SK-N-SH (cell line): ENCODE results near the gene LPGAT1. TPM values are rescaled to one million over a fixed set of nuclear protein-coding genes. Genes with fewer than 3 reads are reported as not detected.

ENCODE experiments used
- CTCF ChIA-PET: fragments of 300-600, 350-600 bp; formaldehyde crosslinking; extraction: SDS; loops from one replicate; lab custom pipeline; 2021; lab: Yijun Ruan, JAX
- POLR2A ChIA-PET: fragments of 350-600 bp; sonication (Branson Sonifier 250); formaldehyde crosslinking; extraction: SDS; loops from one replicate; lab custom pipeline; 2020; ENCODE audit warnings: antibody characterized with exemption, inconsistent platforms; lab: Yijun Ruan, JAX
- DNase-seq: peaks from one replicate; pipeline ENCODE4 v3.0.0; 2012
- H2AFZ ChIP-seq: fragments of 200-600 bp; sonication (generic); 2 replicates; pipeline ENCODE4 v1.8.1; 2016; ENCODE audit warnings: antibody characterized with exemption, mild to moderate bottlenecking, low read depth
- H3F3A ChIP-seq: fragments of 200-600 bp; sonication (generic); replicated peaks from 2 replicates; pipeline ENCODE3; 2016; ENCODE audit warnings: antibody characterized with exemption, mild to moderate bottlenecking; ENCODE audit not compliant: insufficient read depth
- H3K27ac ChIP-seq, 2 experiments: fragments of 200-500 bp in 1 of 2; fragments of 200-600 bp in 1 of 2; sonication (Bioruptor generic) in 1 of 2; sonication (generic), shearing (Covaris generic) in 1 of 2; 2 replicates each; pipeline versions ENCODE4 v1.5.1 to v1.6.1; 2014 to 2016; ENCODE audit warnings: low read depth in 2 of 2, inconsistent platforms in 1 of 2, low read length in 1 of 2, mild to moderate bottlenecking in 1 of 2, mixed read lengths in 1 of 2
- H3K27me3 ChIP-seq: fragments of 200-600 bp; sonication (generic), shearing (Covaris generic); 2 replicates; pipeline ENCODE4 v1.6.1; 2016; ENCODE audit warnings: mixed run types; ENCODE audit not compliant: insufficient read depth
- H3K36me3 ChIP-seq, 2 experiments: fragments of 200-500 bp in 1 of 2; fragments of 200-600 bp in 1 of 2; sonication (Bioruptor generic) in 1 of 2; sonication (generic) in 1 of 2; replicated peaks in 1 of 2; 2 replicates each; pipeline versions ENCODE3 to v1.5.1; 2014 to 2016; ENCODE audit warnings: low read length in 1 of 2, mild to moderate bottlenecking in 1 of 2; ENCODE audit not compliant: insufficient read depth in 2 of 2, control insufficient read depth in 1 of 2
- H3K4me1 ChIP-seq, 2 experiments: fragments of 200-500 bp in 1 of 2; fragments of 200-600 bp in 1 of 2; sonication (Bioruptor generic) in 1 of 2; sonication (generic), shearing (Covaris generic) in 1 of 2; 2 replicates each; pipeline versions ENCODE4 v1.5.1 to v1.6.1; 2014 to 2016; ENCODE audit warnings: low read depth in 1 of 2, low read length in 1 of 2, mixed run types in 1 of 2; ENCODE audit not compliant: insufficient read depth in 2 of 2, control insufficient read depth in 1 of 2
- H3K4me2 ChIP-seq: fragments of 200-600 bp; sonication (generic), shearing (Covaris generic); 2 replicates; pipeline ENCODE4 v1.6.1; 2017; ENCODE audit warnings: mixed run types
- H3K4me3 ChIP-seq, 2 experiments: fragments of 200-500 bp in 1 of 2; fragments of 200-600 bp in 1 of 2; sonication (Bioruptor generic) in 1 of 2; sonication (generic), shearing (Covaris generic) in 1 of 2; 2 replicates each; pipeline versions ENCODE4 v1.5.1 to v1.8.1; 2014 to 2016; ENCODE audit warnings: low read depth in 2 of 2, inconsistent platforms in 1 of 2, low read length in 1 of 2, mild to moderate bottlenecking in 1 of 2, mixed read lengths in 1 of 2, moderate library complexity in 1 of 2
- H3K79me2 ChIP-seq: fragments of 200-600 bp; sonication (generic); 2 replicates; pipeline ENCODE4 v1.8.1; 2017; ENCODE audit warnings: mild to moderate bottlenecking; ENCODE audit not compliant: insufficient read depth
- H3K9ac ChIP-seq: fragments of 200-600 bp; sonication (generic); 2 replicates; pipeline ENCODE4 v1.6.1; 2017; ENCODE audit warnings: mixed run types
- H3K9me2 ChIP-seq: fragments of 200-600 bp; sonication (generic); 2 replicates; pipeline ENCODE4 v1.6.1; 2017; ENCODE audit warnings: mixed run types
- H3K9me3 ChIP-seq: fragments of 200-600 bp; sonication (generic); 2 replicates; pipeline ENCODE4 v1.6.1; 2017; ENCODE audit warnings: mixed run types, mild to moderate bottlenecking, moderate library complexity
- H4K20me1 ChIP-seq: fragments of 200-600 bp; sonication (generic); 2 replicates; pipeline ENCODE4 v1.6.1; 2017; ENCODE audit warnings: mild to moderate bottlenecking, mixed run types; ENCODE audit not compliant: insufficient read depth
- ELF1 ChIP-seq: IDR thresholded peaks from 2 replicates; pipeline ENCODE4 v1.4.0; 2012
- EP300 ChIP-seq, 2 experiments: IDR thresholded peaks; 2 replicates each; pipeline versions ENCODE4 v1.4.0 to v1.6.1; 2012; ENCODE audit warnings: borderline replicate concordance in 1 of 2, low read depth in 1 of 2, low read length in 1 of 2
- GABPA ChIP-seq: IDR thresholded peaks from 2 replicates; pipeline ENCODE4 v1.4.0; 2012; ENCODE audit warnings: low read depth, mild to moderate bottlenecking
- JUND ChIP-seq: IDR thresholded peaks from 2 replicates; pipeline ENCODE4 v1.4.0; 2012
- POLR2AphosphoS5 ChIP-seq: IDR thresholded peaks from 2 replicates; pipeline ENCODE4 v1.6.1; 2012; ENCODE audit warnings: low read depth, low read length
- RCOR1 ChIP-seq: fragments of 150-350 bp; IDR thresholded peaks from 2 replicates; pipeline ENCODE4 v1.6.1; 2017; ENCODE audit warnings: antibody characterized with exemption, low read length
- RFX5 ChIP-seq: IDR thresholded peaks from 2 replicates; pipeline ENCODE4 v1.6.1; 2012; ENCODE audit warnings: mild to moderate bottlenecking, improper control_type of control experiment, low read length
- SIN3A ChIP-seq: IDR thresholded peaks from 2 replicates; pipeline ENCODE4 v1.6.1; 2012; ENCODE audit warnings: low read depth, mild to moderate bottlenecking, low read length, moderate library complexity, borderline replicate concordance
- TAF1 ChIP-seq: IDR thresholded peaks from 2 replicates; pipeline ENCODE4 v1.6.1; 2012; ENCODE audit warnings: low read depth, mild to moderate bottlenecking, low read length, moderate library complexity, borderline replicate concordance
- TEAD4 ChIP-seq: IDR thresholded peaks from 2 replicates; pipeline ENCODE4 v1.4.0; 2012; ENCODE audit warnings: mild to moderate bottlenecking, borderline replicate concordance; ENCODE audit not compliant: insufficient read depth
- WGBS: methylation state at CpG from one replicate; pipeline ENCODE4 v1.1.6; 2017; ENCODE audit warnings: low lambda C conversion rate; 5-methylcytosine and 5-hydroxymethylcytosine counted together
- polyA plus RNA-seq, 3 experiments: library from polyadenylated mRNA; depleted of rRNA; stranded (reverse); fragments of >200 nt; gene quantifications; 2 replicates each; pipeline ENCODE4 v1.2.3, GENCODE V29; 2012
- TF ChIP-seq, protein P1 (sequence below): IDR thresholded peaks from 2 replicates; pipeline ENCODE4 v1.4.0; 2012; ENCODE audit warnings: low read depth, borderline replicate concordance
- TF ChIP-seq, protein P2 (sequence below): IDR thresholded peaks from 2 replicates; pipeline ENCODE4; 2012
- TF ChIP-seq, protein P3 (sequence below): IDR thresholded peaks from 2 replicates; pipeline ENCODE4 v1.6.1; 2012; ENCODE audit warnings: mild to moderate bottlenecking, low read depth, low read length, moderate library complexity

Gene LPGAT1
- polyA plus RNA-seq, 1 of the 3 experiments (the other 2 are of a cell fraction) = 4.8 TPM

- no peaks in the 10 kb centered on the region for H3K9me2 ChIP-seq
- H3K4me2 ChIP-seq = peak overlapping the region; percentile 41; the same call in 1 of the 2 replicates
- H3K9me3 ChIP-seq = no peaks in the 10 kb centered on the region; the same call in 1 of the 2 replicates
- H3K9ac ChIP-seq = no peak overlapping the region
- CTCF ChIA-PET = interaction anchor here (0.6 to 1.1 kb wide), 3 partner anchors 15 to 126 kb away, joined by 3 read pairs; no protein-coding TSS in a partner anchor
- 86% methylated on average over 2 of the region's 2 CpGs for WGBS
- POLR2A ChIA-PET = no interaction called here
- no peaks in the 10 kb centered on the region for H3K27me3 ChIP-seq
- no peaks in the 10 kb centered on the region; a peak in 2 of 4 replicates for H3K4me1 ChIP-seq
- no peaks in the 10 kb centered on the region for H3K79me2 ChIP-seq
- H3F3A ChIP-seq = peaks cover 8% of the 10 kb centered on the region
- no peak overlapping the region for H3K27ac ChIP-seq
- H3K36me3 ChIP-seq = peaks cover 36 to 39% of the 10 kb centered on the region in 2 experiments
- H3K4me3 ChIP-seq = no peak overlapping the region
- no peak overlapping the region for H2AFZ ChIP-seq
- TF ChIP-seq POLR2AphosphoS5 = no peak
- TF ChIP-seq, all 33 proteins: peak for 0
- no peak for DNase-seq
- H4K20me1 ChIP-seq = 0 out of 2 replicates have a peak, but pooled peaks cover 3% of the 10 kb centered on the region
These were observed 49.3 kb downstream of the LPGAT1 start for GRCh38 chr1:211781260-211781659.

- H3K9ac ChIP-seq = no peak overlapping the region
- no peak overlapping the region for H3K4me3 ChIP-seq
- 81% methylated on average over 4 of the region's 4 CpGs for WGBS
- H3K9me3 ChIP-seq = no peaks in the 10 kb centered on the region
- H3K4me2 ChIP-seq = no peak overlapping the region
- CTCF ChIA-PET = no interaction called here
- H4K20me1 ChIP-seq = no peaks in the 10 kb centered on the region
- no peak for DNase-seq
- no peaks in the 10 kb centered on the region for H3F3A ChIP-seq
- no peaks in the 10 kb centered on the region for H3K79me2 ChIP-seq
- no peak overlapping the region for H3K27ac ChIP-seq
- H3K9me2 ChIP-seq = no peaks in the 10 kb centered on the region
- POLR2A ChIA-PET = no interaction called here
- no peak overlapping the region for H2AFZ ChIP-seq
- no peaks in the 10 kb centered on the region for H3K27me3 ChIP-seq
- no peak for TF ChIP-seq TEAD4
- TF ChIP-seq, protein P1, sequence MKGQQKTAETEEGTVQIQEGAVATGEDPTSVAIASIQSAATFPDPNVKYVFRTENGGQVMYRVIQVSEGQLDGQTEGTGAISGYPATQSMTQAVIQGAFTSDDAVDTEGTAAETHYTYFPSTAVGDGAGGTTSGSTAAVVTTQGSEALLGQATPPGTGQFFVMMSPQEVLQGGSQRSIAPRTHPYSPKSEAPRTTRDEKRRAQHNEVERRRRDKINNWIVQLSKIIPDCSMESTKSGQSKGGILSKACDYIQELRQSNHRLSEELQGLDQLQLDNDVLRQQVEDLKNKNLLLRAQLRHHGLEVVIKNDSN = no peak
- TF ChIP-seq, protein P2, sequence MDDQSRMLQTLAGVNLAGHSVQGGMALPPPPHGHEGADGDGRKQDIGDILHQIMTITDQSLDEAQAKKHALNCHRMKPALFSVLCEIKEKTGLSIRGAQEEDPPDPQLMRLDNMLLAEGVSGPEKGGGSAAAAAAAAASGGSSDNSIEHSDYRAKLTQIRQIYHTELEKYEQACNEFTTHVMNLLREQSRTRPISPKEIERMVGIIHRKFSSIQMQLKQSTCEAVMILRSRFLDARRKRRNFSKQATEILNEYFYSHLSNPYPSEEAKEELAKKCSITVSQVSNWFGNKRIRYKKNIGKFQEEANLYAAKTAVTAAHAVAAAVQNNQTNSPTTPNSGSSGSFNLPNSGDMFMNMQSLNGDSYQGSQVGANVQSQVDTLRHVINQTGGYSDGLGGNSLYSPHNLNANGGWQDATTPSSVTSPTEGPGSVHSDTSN = no peak
- no peak for TF ChIP-seq EP300 (IDR thresholded peaks at IDR 0.05; ENCODE audit: borderline replicate concordance in 1 of 2, low read depth in 1 of 2, low read length in 1 of 2)
- no peak for TF ChIP-seq RCOR1
- TF ChIP-seq JUND = no peak
- TF ChIP-seq TAF1 = no peak
- no peak for TF ChIP-seq SIN3A
- no peak for TF ChIP-seq ELF1
- no peak for TF ChIP-seq RFX5
- no peak for TF ChIP-seq GABPA
- TF ChIP-seq, protein P3, sequence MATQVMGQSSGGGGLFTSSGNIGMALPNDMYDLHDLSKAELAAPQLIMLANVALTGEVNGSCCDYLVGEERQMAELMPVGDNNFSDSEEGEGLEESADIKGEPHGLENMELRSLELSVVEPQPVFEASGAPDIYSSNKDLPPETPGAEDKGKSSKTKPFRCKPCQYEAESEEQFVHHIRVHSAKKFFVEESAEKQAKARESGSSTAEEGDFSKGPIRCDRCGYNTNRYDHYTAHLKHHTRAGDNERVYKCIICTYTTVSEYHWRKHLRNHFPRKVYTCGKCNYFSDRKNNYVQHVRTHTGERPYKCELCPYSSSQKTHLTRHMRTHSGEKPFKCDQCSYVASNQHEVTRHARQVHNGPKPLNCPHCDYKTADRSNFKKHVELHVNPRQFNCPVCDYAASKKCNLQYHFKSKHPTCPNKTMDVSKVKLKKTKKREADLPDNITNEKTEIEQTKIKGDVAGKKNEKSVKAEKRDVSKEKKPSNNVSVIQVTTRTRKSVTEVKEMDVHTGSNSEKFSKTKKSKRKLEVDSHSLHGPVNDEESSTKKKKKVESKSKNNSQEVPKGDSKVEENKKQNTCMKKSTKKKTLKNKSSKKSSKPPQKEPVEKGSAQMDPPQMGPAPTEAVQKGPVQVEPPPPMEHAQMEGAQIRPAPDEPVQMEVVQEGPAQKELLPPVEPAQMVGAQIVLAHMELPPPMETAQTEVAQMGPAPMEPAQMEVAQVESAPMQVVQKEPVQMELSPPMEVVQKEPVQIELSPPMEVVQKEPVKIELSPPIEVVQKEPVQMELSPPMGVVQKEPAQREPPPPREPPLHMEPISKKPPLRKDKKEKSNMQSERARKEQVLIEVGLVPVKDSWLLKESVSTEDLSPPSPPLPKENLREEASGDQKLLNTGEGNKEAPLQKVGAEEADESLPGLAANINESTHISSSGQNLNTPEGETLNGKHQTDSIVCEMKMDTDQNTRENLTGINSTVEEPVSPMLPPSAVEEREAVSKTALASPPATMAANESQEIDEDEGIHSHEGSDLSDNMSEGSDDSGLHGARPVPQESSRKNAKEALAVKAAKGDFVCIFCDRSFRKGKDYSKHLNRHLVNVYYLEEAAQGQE = no peak
- H3K4me1 ChIP-seq = no peaks in the 10 kb centered on the region
- peaks cover 28 to 30% of the 10 kb centered on the region in 2 experiments for H3K36me3 ChIP-seq
These were observed 55.4 kb downstream of the LPGAT1 start for GRCh38 chr1:211775170-211775569.
